ENCODE data around the gene KCNT1. TPM values are rescaled to one million over a fixed set of nuclear protein-coding genes. Genes with fewer than 3 reads are reported as not detected.

The KCNT1 gene
- total RNA-seq, 1 experiment from 2014 or later: not detected

DNA sequence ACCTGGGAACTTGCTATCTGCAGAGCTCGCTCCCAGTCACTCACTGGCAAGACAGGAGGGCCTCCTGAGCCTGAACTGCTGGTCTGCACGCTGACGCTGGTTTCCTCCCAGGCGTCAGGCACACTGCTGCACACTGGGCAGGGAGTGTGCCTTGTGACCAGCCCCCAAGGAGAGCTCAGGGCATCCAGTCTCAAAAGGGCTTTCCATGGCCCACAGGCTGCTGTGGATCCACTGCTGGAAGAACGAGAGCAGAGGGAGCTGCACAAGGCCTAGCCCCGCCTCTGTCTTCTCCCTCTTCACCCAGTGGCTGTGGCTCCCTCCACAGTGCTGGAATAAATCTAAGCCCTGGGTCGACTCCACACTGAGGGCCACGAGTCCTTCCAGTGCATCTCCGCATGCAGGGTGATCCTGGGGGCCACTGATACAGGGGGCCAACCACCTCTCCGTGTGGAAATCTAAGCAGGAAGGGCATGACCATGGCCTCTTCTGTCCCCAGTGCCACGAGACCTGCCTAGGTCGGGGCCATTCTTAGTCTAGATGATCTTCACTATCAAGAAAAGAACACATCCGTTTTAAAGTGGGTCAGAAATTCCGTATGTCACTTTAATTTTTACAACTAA, 111.8 kb downstream of the KCNT1 start:
- ChIA-PET POLR2A (ENCODE audit: unreplicated experiment) (no interaction called here), CTCF (no interaction called here)
- no peak overlapping the region for H3K4me3 ChIP-seq

GRCh38 chr9:135814421-135815095, 112.6 kb downstream of the KCNT1 start:
- ChIA-PET CTCF (no interaction called here), POLR2A (ENCODE audit: unreplicated experiment) (no interaction called here)
- Histone ChIP-seq H3K36me3 (ENCODE audit: low read depth) (no peaks in the 10 kb centered on the region), H4K20me1 (ENCODE audit: insufficient read depth) (no peaks in the 10 kb centered on the region), H3K4me1 (replicated peaks; ENCODE audit: insufficient read depth) (no peaks in the 10 kb centered on the region), H3K9me3 (ENCODE audit: insufficient read depth, low read depth) (no peaks in the 10 kb centered on the region), H3K27me3 (ENCODE audit: insufficient read depth, low read depth) (no peaks in the 10 kb centered on the region), H3K79me2 (ENCODE audit: low read depth) (no peaks in the 10 kb centered on the region), H3K27ac (no peak overlapping the region), H2AFZ (no peak overlapping the region), H3F3A (ENCODE audit: insufficient read depth, low read depth) (no peaks in the 10 kb centered on the region), H3K4me3 (no peak overlapping the region), H3K9me2 (ENCODE audit: insufficient read depth) (no peaks in the 10 kb centered on the region), H3K4me2 (no peak overlapping the region)
- intact Hi-C loops (cut with micrococcal nuclease; ENCODE audit: unreplicated experiment): no loop called here
- no peak for DNase-seq
- no TSS peak for BruUV-seq (replicated peaks)
- TF ChIP-seq EZH2 (IDR thresholded peaks at IDR 0.05; ENCODE audit: low read depth): no peak
- no peak for TF ChIP-seq CTCF (conservative IDR thresholded peaks at IDR 0.05)

More for the DNA sequence above, 111.8 kb downstream of the KCNT1 start:
- Histone ChIP-seq H3F3A (ENCODE audit: insufficient read depth, low read depth) (no peaks in the 10 kb centered on the region), H3K4me2 (no peak overlapping the region), H3K9me3 (ENCODE audit: insufficient read depth, low read depth) (no peaks in the 10 kb centered on the region), H2AFZ (no peak overlapping the region), H4K20me1 (ENCODE audit: insufficient read depth) (no peaks in the 10 kb centered on the region), H3K27me3 (ENCODE audit: insufficient read depth, low read depth) (no peaks in the 10 kb centered on the region), H3K4me1 (replicated peaks; ENCODE audit: insufficient read depth) (no peaks in the 10 kb centered on the region), H3K27ac (no peak overlapping the region), H3K9me2 (ENCODE audit: insufficient read depth) (no peaks in the 10 kb centered on the region), H3K36me3 (ENCODE audit: low read depth) (no peaks in the 10 kb centered on the region), H3K79me2 (ENCODE audit: low read depth) (no peaks in the 10 kb centered on the region)
- TF ChIP-seq EZH2 (IDR thresholded peaks at IDR 0.05; ENCODE audit: low read depth) (no peak), CTCF (conservative IDR thresholded peaks at IDR 0.05) (no peak)
- intact Hi-C loops (cut with micrococcal nuclease; ENCODE audit: unreplicated experiment): no loop called here
- no TSS peak for BruUV-seq (replicated peaks)
- no peak for DNase-seq

GRCh38 chr9:135815413-135815812, 113.4 kb downstream of the KCNT1 start:
- no peaks in the 10 kb centered on the region for H3K27me3 ChIP-seq (ENCODE audit: insufficient read depth, low read depth)
- ChIA-PET CTCF (no interaction called here), POLR2A (ENCODE audit: unreplicated experiment) (no interaction called here)
- H3K9me2 ChIP-seq (ENCODE audit: insufficient read depth): no peaks in the 10 kb centered on the region
- DNase-seq: no peak
- no peak overlapping the region for H3K27ac ChIP-seq
- TF ChIP-seq EZH2 (IDR thresholded peaks at IDR 0.05; ENCODE audit: low read depth) (no peak), CTCF (conservative IDR thresholded peaks at IDR 0.05) (no peak)
- no TSS peak for BruUV-seq (replicated peaks)
- no peaks in the 10 kb centered on the region for H3K9me3 ChIP-seq (ENCODE audit: insufficient read depth, low read depth)
- intact Hi-C loops (cut with micrococcal nuclease; ENCODE audit: unreplicated experiment): no loop called here
- no peaks in the 10 kb centered on the region for H4K20me1 ChIP-seq (ENCODE audit: insufficient read depth)
- no peaks in the 10 kb centered on the region for H3K79me2 ChIP-seq (ENCODE audit: low read depth)
- no peaks in the 10 kb centered on the region for H3K4me1 ChIP-seq (replicated peaks; ENCODE audit: insufficient read depth)
- H2AFZ ChIP-seq: no peak overlapping the region
- H3K4me3 ChIP-seq: no peak overlapping the region
- no peaks in the 10 kb centered on the region for H3K36me3 ChIP-seq (ENCODE audit: low read depth)
- no peak overlapping the region for H3K4me2 ChIP-seq
- H3F3A ChIP-seq (ENCODE audit: insufficient read depth, low read depth): no peaks in the 10 kb centered on the region
